Measurements from ENCODE around the gene MAST4. TPM values are rescaled to one million over a fixed set of nuclear protein-coding genes. Genes with fewer than 3 reads are reported as not detected.

Gene MAST4
- total RNA-seq, 1 donor from 2014 or later: 17.2 TPM

GRCh38 chr5:66738136-66738535 lies 141.9 kb downstream of the MAST4 start:
- H3K4me1 Mint-ChIP-seq: no peaks in the 10 kb centered on the region
- H3K36me3 Mint-ChIP-seq (ENCODE audit: low read depth): no peaks in the 10 kb centered on the region
- ATAC-seq (ENCODE audit: low read depth): no peak
- CTCF ChIA-PET: interaction anchor here (1.8 kb wide), 1 partner anchor 432 kb away, joined by 3 read pairs; no protein-coding TSS in a partner anchor
- H3K27ac Mint-ChIP-seq: no peak overlapping the region
- POLR2A ChIA-PET: no interaction called here
- no peaks in the 10 kb centered on the region for H3K27me3 Mint-ChIP-seq
- H3K4me3 Mint-ChIP-seq: no peak overlapping the region
- intact Hi-C loops (cut with micrococcal nuclease): no loop called here
- no peak for TF ChIP-seq CTCF (IDR thresholded peaks at IDR 0.05)
- no peaks in the 10 kb centered on the region for H3K9me3 Mint-ChIP-seq
- DNase-seq: no peak

GRCh38 chr5:66739021-66739420 lies 142.8 kb downstream of the MAST4 start:
- no peak for ATAC-seq (ENCODE audit: low read depth)
- TF ChIP-seq CTCF (IDR thresholded peaks at IDR 0.05): no peak
- POLR2A ChIA-PET: no interaction called here
- Mint-ChIP-seq H3K4me3 (no peak overlapping the region), H3K36me3 (ENCODE audit: low read depth) (no peaks in the 10 kb centered on the region), H3K4me1 (no peaks in the 10 kb centered on the region), H3K9me3 (no peaks in the 10 kb centered on the region), H3K27me3 (no peaks in the 10 kb centered on the region), H3K27ac (no peak overlapping the region)
- intact Hi-C loops (cut with micrococcal nuclease): no loop called here
- CTCF ChIA-PET: no interaction called here
- no peak for DNase-seq

- intact Hi-C loops (cut with micrococcal nuclease): no loop called here
- Mint-ChIP-seq H3K9me3 (no peaks in the 10 kb centered on the region), H3K36me3 (ENCODE audit: low read depth) (no peaks in the 10 kb centered on the region), H3K4me1 (no peaks in the 10 kb centered on the region), H3K27me3 (no peaks in the 10 kb centered on the region), H3K4me3 (no peak overlapping the region), H3K27ac (no peak overlapping the region)
- TF ChIP-seq CTCF (IDR thresholded peaks at IDR 0.05): no peak
- POLR2A ChIA-PET: no interaction called here
- CTCF ChIA-PET: no interaction called here
- ATAC-seq (ENCODE audit: low read depth) (no peak), DNase-seq (no peak)
These were observed 143.8 kb downstream of the MAST4 start for GRCh38 chr5:66739951-66740350.

GRCh38 chr5:66741394-66741793 lies 145.2 kb downstream of the MAST4 start:
- Mint-ChIP-seq H3K27ac (no peak overlapping the region), H3K4me1 (no peaks in the 10 kb centered on the region), H3K27me3 (no peaks in the 10 kb centered on the region), H3K36me3 (ENCODE audit: low read depth) (no peaks in the 10 kb centered on the region), H3K4me3 (no peak overlapping the region), H3K9me3 (no peaks in the 10 kb centered on the region)
- no peak for TF ChIP-seq CTCF (IDR thresholded peaks at IDR 0.05)
- ChIA-PET CTCF (interaction anchor here (1.8 kb wide), 1 partner anchor 15 kb away, joined by 6 read pairs; no protein-coding TSS in a partner anchor), POLR2A (no interaction called here)
- DNase-seq (no peak), ATAC-seq (ENCODE audit: low read depth) (no peak)
- intact Hi-C loops (cut with micrococcal nuclease): no loop called here

GRCh38 chr5:66742083-66742895 lies 146.1 kb downstream of the MAST4 start:
- Mint-ChIP-seq H3K9me3 (no peaks in the 10 kb centered on the region), H3K4me3 (no peak overlapping the region), H3K27ac (no peak overlapping the region), H3K27me3 (no peaks in the 10 kb centered on the region), H3K36me3 (ENCODE audit: low read depth) (no peaks in the 10 kb centered on the region), H3K4me1 (no peaks in the 10 kb centered on the region)
- intact Hi-C loops (cut with micrococcal nuclease): no loop called here
- POLR2A ChIA-PET: no interaction called here
- DNase-seq (no peak), ATAC-seq (ENCODE audit: low read depth) (no peak)
- CTCF ChIA-PET: interaction anchor here (0.6 to 1.8 kb wide), 2 partner anchors 14 to 434 kb away, joined by 3 to 6 read pairs; no protein-coding TSS in a partner anchor
- no peak for TF ChIP-seq CTCF (IDR thresholded peaks at IDR 0.05)

Measured in activated B cell treated with CpG ODN at 0.5 μM for 24 hours (primary cell).